Endothelial cell of umbilical vein (primary cell): ENCODE measurements around the gene GNB1. TPM values are rescaled to one million over a fixed set of nuclear protein-coding genes. Genes with fewer than 3 reads are reported as not detected.

ENCODE experiments used
- BruUV-seq: library from RNA; stranded (reverse); fragments of 400-500 nt; replicated peaks from 2 replicates; lab custom pipeline; 2021; lab: Mats Ljungman, UMichigan
- CTCF ChIA-PET: fragments of 300-600, 350-600 bp; sonication (Branson Sonifier 250); formaldehyde crosslinking; loops from one replicate; lab custom pipeline; 2021; ENCODE audit warnings: antibody characterized with exemption, inconsistent platforms; lab: Charles Lee
- POLR2A ChIA-PET: fragments of 300-600, 350-600 bp; sonication (Branson Sonifier 250); formaldehyde crosslinking; loops from one replicate; lab custom pipeline; 2021; ENCODE audit warnings: antibody characterized with exemption, inconsistent platforms; lab: Charles Lee
- DNase-seq: peaks from one replicate; pipeline ENCODE4 v3.0.0-alpha.2; 2011; ENCODE audit warnings: low read depth, low spot score
- FAIRE-seq: peaks from 2 replicates; lab custom pipeline; 2011; peaks lifted over from hg19 to GRCh38; lab: Jason Lieb, UNC
- H2AFZ ChIP-seq: 2 replicates; pipeline ENCODE4 v1.6.0; 2012; ENCODE audit warnings: low read depth, low read length, control low read depth, inconsistent platforms
- H3K27ac ChIP-seq: 2 replicates; pipeline ENCODE4 v1.5.1; 2011; ENCODE audit warnings: low read depth, mild to moderate bottlenecking, control low read depth, low read length, moderate library complexity; ENCODE audit not compliant: insufficient read depth
- H3K27me3 ChIP-seq, 2 experiments: 2 replicates each; pipeline versions ENCODE4 v1.6.0 to v1.6.1; 2011; ENCODE audit warnings: low read length in 2 of 2, mixed read lengths in 1 of 2; ENCODE audit not compliant: control insufficient read depth in 2 of 2, insufficient read depth in 2 of 2
- H3K36me3 ChIP-seq, 2 experiments: 2 replicates in 1 of 2; 3 replicates in 1 of 2; pipeline ENCODE4 v1.5.1; 2011; ENCODE audit warnings: low read length in 2 of 2, mild to moderate bottlenecking in 1 of 2, moderate library complexity in 1 of 2; ENCODE audit not compliant: control insufficient read depth in 2 of 2, insufficient read depth in 2 of 2; ENCODE audit errors: extremely low read depth in 1 of 2
- H3K4me1 ChIP-seq: 3 replicates; pipeline ENCODE4 v1.5.1; 2011; ENCODE audit warnings: mild to moderate bottlenecking, low read length; ENCODE audit not compliant: control insufficient read depth, insufficient read depth; ENCODE audit errors: extremely low read depth
- H3K4me2 ChIP-seq: 2 replicates; pipeline ENCODE4 v1.6.1; 2011; ENCODE audit warnings: low read length, control low read depth, mixed read lengths; ENCODE audit not compliant: insufficient read depth
- H3K4me3 ChIP-seq, 3 experiments: fragments of 200-600 bp in 1 of 3; sonication (generic), shearing (Covaris generic) in 1 of 3; replicated peaks in 1 of 3; 2 replicates each; pipeline ENCODE4 v1.5.1; 2011 to 2016; ENCODE audit warnings: control low read depth in 3 of 3, low read length in 3 of 3, mild to moderate bottlenecking in 2 of 3, inconsistent platforms in 1 of 3, low read depth in 1 of 3, moderate library complexity in 1 of 3; ENCODE audit not compliant: insufficient read depth in 1 of 3
- H3K79me2 ChIP-seq: 2 replicates; pipeline ENCODE4 v1.6.0; 2012; ENCODE audit warnings: low read length, inconsistent platforms; ENCODE audit not compliant: control insufficient read depth, insufficient read depth
- H3K9ac ChIP-seq: replicated peaks from 2 replicates; pipeline ENCODE3; 2011; ENCODE audit warnings: low read length, control low read depth; ENCODE audit not compliant: insufficient read depth; ENCODE audit errors: extremely low read depth
- H3K9me1 ChIP-seq: replicated peaks from 3 replicates; pipeline ENCODE4 v1.6.0; 2011; ENCODE audit warnings: mild to moderate bottlenecking, low read length; ENCODE audit not compliant: control insufficient read depth, insufficient read depth; ENCODE audit errors: extremely low read depth
- H3K9me3 ChIP-seq: replicated peaks from 2 replicates; pipeline ENCODE4 v1.5.1; 2012; ENCODE audit warnings: low read length, inconsistent platforms; ENCODE audit not compliant: control insufficient read depth, insufficient read depth
- H4K20me1 ChIP-seq: replicated peaks from 2 replicates; pipeline ENCODE3; 2011; ENCODE audit warnings: mild to moderate bottlenecking, low read length; ENCODE audit not compliant: control insufficient read depth, insufficient read depth; ENCODE audit errors: extremely low read depth
- EZH2 ChIP-seq: IDR thresholded peaks from 2 replicates; pipeline ENCODE4 v1.6.1; 2012; ENCODE audit warnings: borderline replicate concordance, low read depth, mild to moderate bottlenecking, moderate library complexity, low read length, inconsistent platforms; ENCODE audit not compliant: severe bottlenecking
- FOS ChIP-seq: IDR thresholded peaks from 2 replicates; pipeline ENCODE4 v1.6.1; 2011; ENCODE audit warnings: mild to moderate bottlenecking, low read length, moderate library complexity, borderline replicate concordance; ENCODE audit not compliant: insufficient read depth
- GATA2 ChIP-seq: IDR thresholded peaks from 2 replicates; pipeline ENCODE4 v1.7.0; 2011; ENCODE audit warnings: low read depth, mild to moderate bottlenecking, moderate library complexity, mixed read lengths, low read length; ENCODE audit not compliant: insufficient read length, insufficient read depth
- JUN ChIP-seq: IDR thresholded peaks from 2 replicates; pipeline ENCODE4 v1.6.1; 2011; ENCODE audit warnings: borderline replicate concordance, low read depth; ENCODE audit not compliant: insufficient read length, insufficient read depth
- MYC ChIP-seq: IDR thresholded peaks from one replicate; pipeline ENCODE4 v1.6.1; 2011; ENCODE audit warnings: mild to moderate bottlenecking, low read depth, low read length
- POLR2A ChIP-seq: IDR thresholded peaks from 2 replicates; pipeline ENCODE4 v1.6.1; 2012; ENCODE audit warnings: low read depth, mild to moderate bottlenecking, control low read depth, low read length
- POLR2AphosphoS5 ChIP-seq: IDR thresholded peaks from 2 replicates; pipeline ENCODE4 v1.6.1; 2012; ENCODE audit warnings: low read depth, mild to moderate bottlenecking, control low read depth, low read length, moderate library complexity; ENCODE audit not compliant: insufficient read depth
- dilution Hi-C: fragments of 300-500 bp; cut with MboI; formaldehyde crosslinking; loops from one replicate; pipeline ENCODE4 v1.15.0; 2019; ENCODE audit warnings: low sequenced_read_pairs; ENCODE audit not compliant: extremely low pct_ligation_motif_present
- intact Hi-C: fragments of 100-400 bp; cut with micrococcal nuclease; formaldehyde crosslinking; loops from one replicate; pipeline ENCODE4 v1.10.0; 2022
- polyA plus RNA-seq, 4 experiments: library from polyadenylated mRNA; depleted of rRNA in 3 of 4; stranded (reverse) in 3 of 4; unstranded in 1 of 4; fragments of >200 nt; gene quantifications; 2 replicates each; pipeline versions ENCODE4 v1.2.1 to v1.2.3, GENCODE V29; 2011 to 2012; ENCODE audit warnings: missing spikeins in 1 of 4
- total RNA-seq: library from RNA; stranded (reverse); gene quantifications from 2 replicates; pipeline ENCODE4 v1.2.3, GENCODE V29; 2021
- TF ChIP-seq, protein P1 (sequence below): IDR thresholded peaks from 2 replicates; pipeline ENCODE4 v1.6.1; 2011; ENCODE audit not compliant: insufficient read depth, insufficient read length
- TF ChIP-seq, protein P2 (sequence below), 2 donors: IDR thresholded peaks; 1 replicate in 1 of 2; 2 replicates in 1 of 2; pipeline ENCODE4 v1.5.1; 2011; ENCODE audit warnings: low read length in 2 of 2, mild to moderate bottlenecking in 2 of 2, moderate library complexity in 2 of 2, control low read depth in 1 of 2, inconsistent platforms in 1 of 2, low read depth in 1 of 2; ENCODE audit not compliant: insufficient read depth in 1 of 2; ENCODE audit errors: extremely low read depth in 1 of 2

The GNB1 gene
- total and polyA plus RNA-seq, 2 donors (not counting 3 experiments of a cell fraction or from before 2014, with no cell fraction given), result 501 to 529 TPM

DNA sequence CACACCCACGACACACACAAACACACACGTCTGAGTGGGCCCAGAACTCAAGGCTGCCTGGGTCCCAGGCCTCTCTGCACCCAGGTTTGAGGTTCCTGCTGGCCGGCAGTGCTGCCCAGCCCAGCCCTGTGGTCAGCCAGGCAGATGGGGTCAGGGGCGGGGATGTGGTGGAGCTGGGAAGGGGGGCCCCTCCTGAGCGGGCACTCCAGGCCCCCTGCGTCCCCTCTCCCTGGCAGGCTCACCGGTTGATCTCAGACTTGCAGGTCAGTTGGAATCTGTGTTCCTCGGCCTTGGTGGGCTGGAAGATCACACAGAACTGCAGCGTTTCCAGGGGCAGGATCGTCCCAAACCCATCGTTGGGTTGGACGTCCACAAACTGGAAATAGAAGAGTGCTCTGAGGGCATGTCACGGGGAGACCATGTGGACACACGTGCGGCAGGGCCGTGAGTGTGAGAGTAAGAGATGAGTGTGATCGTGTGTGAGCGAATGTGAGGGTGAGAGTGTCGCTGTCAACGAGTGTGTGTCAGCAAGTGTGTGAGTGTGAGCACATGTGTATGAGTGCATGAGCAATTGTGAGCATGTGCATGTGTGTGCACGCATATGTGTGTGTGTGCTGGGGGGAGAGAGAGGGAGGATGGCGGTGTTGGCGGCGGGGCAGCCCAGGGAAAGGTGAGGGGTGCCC is 47.9 kb upstream of the GNB1 start:
- no peaks in the 10 kb centered on the region for H3K27me3 ChIP-seq
- H3K27ac ChIP-seq, result no peak overlapping the region
- H4K20me1 ChIP-seq, result no peaks in the 10 kb centered on the region
- no peaks in the 10 kb centered on the region for H3K4me1 ChIP-seq
- ChIA-PET CTCF (no interaction called here), POLR2A (no interaction called here)
- no TSS peak for BruUV-seq
- FAIRE-seq (no peak), DNase-seq (no peak)
- TF ChIP-seq MYC, result no peak
- TF ChIP-seq FOS, result no peak
- TF ChIP-seq, protein P1, sequence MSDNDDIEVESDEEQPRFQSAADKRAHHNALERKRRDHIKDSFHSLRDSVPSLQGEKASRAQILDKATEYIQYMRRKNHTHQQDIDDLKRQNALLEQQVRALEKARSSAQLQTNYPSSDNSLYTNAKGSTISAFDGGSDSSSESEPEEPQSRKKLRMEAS, result no peak
- TF ChIP-seq POLR2A, result no peak
- no peak for TF ChIP-seq GATA2
- no peak for TF ChIP-seq POLR2AphosphoS5
- TF ChIP-seq EZH2, result no peak
- TF ChIP-seq, protein P2, sequence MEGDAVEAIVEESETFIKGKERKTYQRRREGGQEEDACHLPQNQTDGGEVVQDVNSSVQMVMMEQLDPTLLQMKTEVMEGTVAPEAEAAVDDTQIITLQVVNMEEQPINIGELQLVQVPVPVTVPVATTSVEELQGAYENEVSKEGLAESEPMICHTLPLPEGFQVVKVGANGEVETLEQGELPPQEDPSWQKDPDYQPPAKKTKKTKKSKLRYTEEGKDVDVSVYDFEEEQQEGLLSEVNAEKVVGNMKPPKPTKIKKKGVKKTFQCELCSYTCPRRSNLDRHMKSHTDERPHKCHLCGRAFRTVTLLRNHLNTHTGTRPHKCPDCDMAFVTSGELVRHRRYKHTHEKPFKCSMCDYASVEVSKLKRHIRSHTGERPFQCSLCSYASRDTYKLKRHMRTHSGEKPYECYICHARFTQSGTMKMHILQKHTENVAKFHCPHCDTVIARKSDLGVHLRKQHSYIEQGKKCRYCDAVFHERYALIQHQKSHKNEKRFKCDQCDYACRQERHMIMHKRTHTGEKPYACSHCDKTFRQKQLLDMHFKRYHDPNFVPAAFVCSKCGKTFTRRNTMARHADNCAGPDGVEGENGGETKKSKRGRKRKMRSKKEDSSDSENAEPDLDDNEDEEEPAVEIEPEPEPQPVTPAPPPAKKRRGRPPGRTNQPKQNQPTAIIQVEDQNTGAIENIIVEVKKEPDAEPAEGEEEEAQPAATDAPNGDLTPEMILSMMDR (IDR thresholded peaks at IDR 0.05; ENCODE audit: extremely low read depth in 1 of 2, insufficient read depth in 1 of 2, low read depth in 1 of 2, low read length in 2 of 2), result no peak
- no peak for TF ChIP-seq JUN
- no peaks in the 10 kb centered on the region for H3K79me2 ChIP-seq
- intact Hi-C loops, result no loop called here
- H3K4me3 ChIP-seq, result no peak overlapping the region
- no peaks in the 10 kb centered on the region for H3K9me1 ChIP-seq
- no peak overlapping the region for H3K4me2 ChIP-seq
- dilution Hi-C loops, result no loop called here
- H3K36me3 ChIP-seq, result no peaks in the 10 kb centered on the region
- peaks cover 2% of the 10 kb centered on the region for H3K9me3 ChIP-seq
- no peak overlapping the region for H3K9ac ChIP-seq
- no peak overlapping the region for H2AFZ ChIP-seq
